HG03097 (cell line): ENCODE data around the gene CREB1.
"Not testable (repeated sequence)": the region's sequence is repeated elsewhere in the genome, so short reads cannot be mapped to it uniquely, and the experiment has no call there.

Experiments
- ATAC-seq: cut with Tn5 transposase; IDR thresholded peaks from one replicate; pipeline ENCODE4 v1.9.1; 2021; ENCODE audit not compliant: unreplicated experiment, low FRiP score

CREB1 gene

GRCh38 chr2:207529330-207530159 lies at the start of gene CREB1:
Gene CREB1, plus strand, starts transcription at chr2:207529962. Its CDS starts 25,674 bp downstream, at chr2:207555636.
- ATAC-seq = peak; percentile 83

- ATAC-seq = no peak
Measured at GRCh38 chr2:207480521-207481040, 49.2 kb upstream of the CREB1 start.

GRCh38 chr2:207481924-207482323 lies 47.8 kb upstream of the CREB1 start:
- no peak for ATAC-seq

- ATAC-seq = no peak
Measured at GRCh38 chr2:207482630-207483029, 47.1 kb upstream of the CREB1 start.

GRCh38 chr2:207483066-207483465 lies 46.7 kb upstream of the CREB1 start:
- no peak for ATAC-seq

- ATAC-seq = no peak
Measured at GRCh38 chr2:207483477-207483876, 46.3 kb upstream of the CREB1 start.

GRCh38 chr2:207484444-207485391 lies 45.0 kb upstream of the CREB1 start:
- ATAC-seq = no peak

GRCh38 chr2:207487650-207488311 lies 42.0 kb upstream of the CREB1 start:
- ATAC-seq = no peak

GRCh38 chr2:207489251-207489650 lies 40.5 kb upstream of the CREB1 start:
- no peak for ATAC-seq

- no peak for ATAC-seq
Measured at GRCh38 chr2:207490441-207490840, 39.3 kb upstream of the CREB1 start.

- ATAC-seq = no peak
Measured at GRCh38 chr2:207491086-207491485, 38.7 kb upstream of the CREB1 start.

- ATAC-seq = no peak
Measured at GRCh38 chr2:207491956-207492355, 37.8 kb upstream of the CREB1 start.

GRCh38 chr2:207492461-207492860 lies 37.3 kb upstream of the CREB1 start:
- ATAC-seq = no peak

GRCh38 chr2:207494137-207494536 lies 35.6 kb upstream of the CREB1 start:
- ATAC-seq = no peak

GRCh38 chr2:207496936-207497335 lies 32.8 kb upstream of the CREB1 start:
- not testable (repeated sequence) for ATAC-seq

- ATAC-seq = no peak
Measured at GRCh38 chr2:207497596-207497995, 32.2 kb upstream of the CREB1 start.

GRCh38 chr2:207498427-207498826 lies 31.3 kb upstream of the CREB1 start:
- no peak for ATAC-seq

GRCh38 chr2:207499114-207499513 lies 30.6 kb upstream of the CREB1 start:
- ATAC-seq = no peak

- no peak for ATAC-seq
Measured at GRCh38 chr2:207501802-207502576, 27.8 kb upstream of the CREB1 start.
